ENCODE data around the gene PCDHGA7. TPM values are rescaled to one million over a fixed set of nuclear protein-coding genes. Genes with fewer than 3 reads are reported as not detected.
"Not testable (repeated sequence)": the region's sequence is repeated elsewhere in the genome, so short reads cannot be mapped to it uniquely, and the experiment has no call there.

PCDHGA7 gene
- polyA plus RNA-seq (2011; rRNA removed), result 2.7 TPM in 2 replicates
- 3.2 and 4.4 TPM in 2 replicates for polyA minus RNA-seq (2011; rRNA and poly(A)+ RNA removed)

DNA sequence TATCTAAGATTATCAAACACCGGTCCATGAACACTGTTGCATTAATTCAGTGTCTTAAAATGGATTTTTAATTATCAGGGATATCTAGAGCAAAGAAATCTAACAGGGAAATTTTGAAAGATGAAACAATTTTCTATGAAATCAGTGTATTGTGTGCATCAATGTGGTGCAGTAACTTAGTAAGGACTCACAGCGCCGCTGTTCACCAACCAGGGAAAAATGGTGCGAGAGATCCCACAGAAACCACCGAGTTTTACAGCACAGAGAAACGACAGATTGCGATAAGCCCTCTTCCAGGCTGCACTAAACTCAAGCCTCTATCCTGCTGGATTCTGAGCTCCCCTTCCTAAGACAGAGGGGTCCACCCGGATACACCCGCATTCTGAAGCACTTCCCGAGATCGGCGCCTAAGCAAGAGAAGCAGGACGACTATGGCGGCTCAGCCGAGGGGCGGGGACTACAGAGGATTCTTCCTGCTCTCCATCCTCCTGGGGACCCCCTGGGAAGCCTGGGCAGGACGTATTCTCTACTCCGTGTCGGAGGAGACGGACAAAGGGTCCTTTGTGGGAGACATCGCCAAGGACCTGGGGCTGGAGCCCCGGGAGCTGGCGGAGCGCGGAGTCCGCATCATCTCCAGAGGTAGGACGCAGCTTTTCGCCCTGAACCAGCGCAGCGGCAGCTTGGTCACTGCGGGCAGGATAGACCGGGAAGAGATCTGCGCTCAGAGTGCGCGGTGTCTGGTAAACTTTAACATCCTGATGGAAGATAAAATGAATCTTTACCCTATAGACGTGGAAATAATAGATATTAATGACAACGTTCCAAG is at the start of gene PCDHGA7:
PCDHGA7 (plus strand) TSS at position 274 of the 826 bp plus-strand sequence; CDS start at position 432, 158 bp downstream.
- ChIA-PET POLR2A (no interaction called here), CTCF (interaction anchor here (0.7 to 3.5 kb wide), 12 partner anchors 9 to 185 kb away, joined by 3 to 22 read pairs (median 4); partner anchors contain the start of genes PCDHGA1, PCDHGA10, PCDHGB1 and PCDHGB3)

DNA sequence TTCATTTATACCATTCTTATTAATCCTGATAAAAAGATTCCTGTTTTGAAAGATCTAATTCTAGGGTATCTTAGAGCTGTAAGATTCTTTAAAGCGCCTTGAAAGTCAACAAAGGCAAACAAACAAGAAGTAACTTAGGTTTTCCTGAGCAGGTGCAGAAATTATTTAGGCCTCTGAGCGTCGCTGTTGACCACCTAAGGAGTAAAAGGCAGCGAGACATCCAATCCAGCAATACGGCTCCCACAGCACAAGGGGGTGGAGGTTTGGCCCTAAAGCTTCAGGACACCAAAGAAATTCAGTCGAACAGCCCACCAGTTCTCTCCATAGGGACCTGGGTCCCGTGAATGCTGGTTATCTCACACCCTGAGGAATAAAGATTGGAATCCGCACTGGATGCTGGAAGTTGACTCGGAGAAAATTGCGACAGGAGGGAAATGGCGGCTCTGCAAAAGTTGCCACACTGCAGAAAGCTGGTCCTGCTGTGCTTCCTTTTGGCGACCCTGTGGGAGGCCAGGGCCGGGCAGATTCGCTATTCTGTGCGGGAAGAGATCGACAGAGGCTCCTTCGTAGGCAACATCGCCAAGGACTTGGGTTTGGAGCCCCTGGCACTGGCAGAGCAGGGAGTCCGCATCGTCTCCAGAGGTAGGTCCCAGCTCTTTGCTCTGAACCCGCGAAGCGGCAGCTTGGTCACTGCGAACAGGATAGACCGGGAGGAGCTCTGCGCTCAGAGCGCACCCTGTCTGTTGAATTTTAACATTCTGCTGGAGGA is 43.8 kb upstream of the PCDHGA7 start, which contains the start of gene PCDHGA2:
PCDHGA2 (plus strand) TSS at position 223 of the 769 bp plus-strand sequence.
- TF ChIP-seq, protein P1, sequence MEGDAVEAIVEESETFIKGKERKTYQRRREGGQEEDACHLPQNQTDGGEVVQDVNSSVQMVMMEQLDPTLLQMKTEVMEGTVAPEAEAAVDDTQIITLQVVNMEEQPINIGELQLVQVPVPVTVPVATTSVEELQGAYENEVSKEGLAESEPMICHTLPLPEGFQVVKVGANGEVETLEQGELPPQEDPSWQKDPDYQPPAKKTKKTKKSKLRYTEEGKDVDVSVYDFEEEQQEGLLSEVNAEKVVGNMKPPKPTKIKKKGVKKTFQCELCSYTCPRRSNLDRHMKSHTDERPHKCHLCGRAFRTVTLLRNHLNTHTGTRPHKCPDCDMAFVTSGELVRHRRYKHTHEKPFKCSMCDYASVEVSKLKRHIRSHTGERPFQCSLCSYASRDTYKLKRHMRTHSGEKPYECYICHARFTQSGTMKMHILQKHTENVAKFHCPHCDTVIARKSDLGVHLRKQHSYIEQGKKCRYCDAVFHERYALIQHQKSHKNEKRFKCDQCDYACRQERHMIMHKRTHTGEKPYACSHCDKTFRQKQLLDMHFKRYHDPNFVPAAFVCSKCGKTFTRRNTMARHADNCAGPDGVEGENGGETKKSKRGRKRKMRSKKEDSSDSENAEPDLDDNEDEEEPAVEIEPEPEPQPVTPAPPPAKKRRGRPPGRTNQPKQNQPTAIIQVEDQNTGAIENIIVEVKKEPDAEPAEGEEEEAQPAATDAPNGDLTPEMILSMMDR (IDR thresholded peaks at IDR 0.05; ENCODE audit: low read depth, low read length), result peak; percentile 57
- ChIA-PET CTCF (interaction anchor here (0.6 to 3.0 kb wide), 24 partner anchors 8 to 252 kb away, joined by 3 to 57 read pairs (median 4); partner anchors contain the start of genes PCDHGA1, PCDHGA10, PCDHGB1 and PCDHGB3), POLR2A (interaction anchor here (1.2 kb wide), 1 partner anchor 18 kb away, joined by 3 read pairs; the partner anchor contains the start of gene TAF7)
- H3K27ac ChIP-seq (ENCODE audit: low read depth, low read length), result no peak within 1 kb of the TSS
- H3K4me3 ChIP-seq (ENCODE audit: low read depth, low read length), result peak within 1 kb of the TSS; percentile 51
- peaks cover 34% of the 10 kb centered on the region for H3K9me3 ChIP-seq (ENCODE audit: control insufficient read depth, insufficient read depth, low read length)
- peaks cover 6% of the 10 kb centered on the region for H3K27me3 ChIP-seq (ENCODE audit: control insufficient read depth, insufficient read depth, low read length)
- no peak for DNase-seq (ENCODE audit: low read depth, low spot score)

More for the DNA sequence above, at the start of gene PCDHGA7:
- DNase-seq (ENCODE audit: low read depth, low spot score), result no peak
- no peak within 1 kb of the TSS for H3K27ac ChIP-seq (ENCODE audit: low read depth, low read length)
- peaks cover 6% of the 10 kb centered on the region for H3K27me3 ChIP-seq (ENCODE audit: control insufficient read depth, insufficient read depth, low read length)
- peaks cover 42% of the 10 kb centered on the region for H3K9me3 ChIP-seq (ENCODE audit: control insufficient read depth, insufficient read depth, low read length)
- H3K4me3 ChIP-seq (ENCODE audit: low read depth, low read length), result peak within 1 kb of the TSS; percentile 58
- TF ChIP-seq, protein P1 (IDR thresholded peaks at IDR 0.05; ENCODE audit: low read depth, low read length), result peak; percentile 43

DNA sequence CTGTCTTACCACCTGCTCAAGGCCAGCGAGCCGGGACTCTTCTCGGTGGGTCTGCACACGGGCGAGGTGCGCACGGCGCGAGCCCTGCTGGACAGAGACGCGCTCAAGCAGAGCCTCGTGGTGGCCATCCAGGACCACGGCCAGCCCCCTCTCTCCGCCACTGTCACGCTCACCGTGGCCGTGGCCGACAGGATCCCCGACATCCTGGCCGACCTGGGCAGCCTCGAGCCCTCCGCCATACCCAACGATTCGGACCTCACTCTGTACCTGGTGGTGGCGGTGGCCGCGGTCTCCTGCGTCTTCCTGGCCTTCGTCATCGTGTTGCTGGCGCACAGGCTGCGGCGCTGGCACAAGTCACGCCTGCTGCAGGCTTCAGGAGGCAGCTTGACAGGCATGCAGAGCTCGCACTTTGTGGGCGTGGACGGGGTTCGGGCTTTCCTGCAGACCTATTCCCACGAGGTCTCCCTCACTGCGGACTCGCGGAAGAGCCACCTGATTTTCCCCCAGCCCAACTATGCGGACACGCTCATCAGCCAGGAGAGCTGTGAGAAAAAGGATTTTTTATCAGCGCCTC is 41.7 kb upstream of the PCDHGA7 start:
- CTCF ChIA-PET, result interaction anchor here (4.5 kb wide), 1 partner anchor 223 kb away, joined by 18 read pairs; no protein-coding TSS in a partner anchor
- POLR2A ChIA-PET; H3K27ac ChIP-seq (ENCODE audit: low read depth, low read length); H3K27me3 ChIP-seq (ENCODE audit: control insufficient read depth, insufficient read depth, low read length); DNase-seq (ENCODE audit: low read depth, low spot score); H3K4me3 ChIP-seq (ENCODE audit: low read depth, low read length): not testable (repeated sequence)
- peaks cover 50% of the 10 kb centered on the region for H3K9me3 ChIP-seq (ENCODE audit: control insufficient read depth, insufficient read depth, low read length)

DNA sequence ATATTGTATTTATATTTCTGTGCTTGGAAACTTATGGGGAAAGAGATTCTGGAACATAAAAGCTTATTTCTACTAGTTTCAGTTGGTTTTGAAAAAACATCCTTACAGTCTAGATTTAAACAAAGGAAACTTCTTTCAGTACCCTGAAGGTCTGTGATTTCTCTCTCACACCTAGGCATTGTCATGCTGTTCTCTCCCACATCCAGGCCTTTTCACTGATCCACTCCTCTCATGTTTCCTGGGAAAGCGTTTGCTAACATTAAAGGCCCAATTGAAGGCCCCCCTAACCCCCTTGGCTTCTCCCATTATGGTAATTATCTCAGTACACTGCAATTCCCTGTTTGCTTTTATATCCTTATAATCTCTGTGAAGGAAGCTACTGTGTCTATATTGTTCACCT is 39.8 kb upstream of the PCDHGA7 start:
- no peak overlapping the region for H3K27ac ChIP-seq (ENCODE audit: low read depth, low read length)
- CTCF ChIA-PET, result interaction anchor here (0.7 to 4.5 kb wide), 7 partner anchors 11 to 224 kb away, joined by 3 to 18 read pairs (median 5); partner anchors contain the start of gene PCDHGA1
- peaks cover 6% of the 10 kb centered on the region for H3K27me3 ChIP-seq (ENCODE audit: control insufficient read depth, insufficient read depth, low read length)
- TF ChIP-seq, protein P1 (IDR thresholded peaks at IDR 0.05; ENCODE audit: low read depth, low read length), result no peak
- H3K4me3 ChIP-seq (ENCODE audit: low read depth, low read length), result no peak overlapping the region
- H3K9me3 ChIP-seq (ENCODE audit: control insufficient read depth, insufficient read depth, low read length), result peaks cover 55% of the 10 kb centered on the region
- no peak for DNase-seq (ENCODE audit: low read depth, low spot score)
- POLR2A ChIA-PET, result no interaction called here
